K562 (cell line): ENCODE measurements around the gene RHOA. TPM values are rescaled to one million over a fixed set of nuclear protein-coding genes. Genes with fewer than 3 reads are reported as not detected.

Source experiments
- ATAC-seq: fragments of 200-7000 bp; cut with Tn5 transposase; 3 replicates; pipeline ENCODE4 v1.9.1; 2020; ENCODE audit warnings: moderate library complexity
- BruUV-seq: library from RNA; stranded (reverse); fragments of 400-500 nt; replicated peaks from 2 replicates; lab custom pipeline; 2021; lab: Mats Ljungman, UMichigan
- CTCF ChIA-PET: fragments of 300-600 bp; formaldehyde crosslinking; extraction: SDS; loops from one replicate; lab custom pipeline; 2021; ENCODE audit warnings: low intra/inter-chr PET ratio; lab: Yijun Ruan, JAX
- POLR2A ChIA-PET: fragments of 300-600, 350-650 bp; sonication (Branson Sonifier 250); formaldehyde crosslinking; extraction: SDS; loops from one replicate; lab custom pipeline; 2021; ENCODE audit warnings: antibody characterized with exemption, inconsistent platforms; lab: Yijun Ruan, JAX
- DNase-seq, 4 experiments: peaks; one replicate each; pipeline versions ENCODE4 v3.0.0 to v3.0.0-alpha.2; 2011 to 2018; ENCODE audit warnings: low spot score in 3 of 4, mixed read lengths in 3 of 4; ENCODE audit errors: extremely low read depth in 1 of 4
- FAIRE-seq: peaks from 2 replicates; lab custom pipeline; 2011; peaks lifted over from hg19 to GRCh38; lab: Jason Lieb, UNC
- H2AFZ ChIP-seq: 2 replicates; pipeline ENCODE4 v1.6.0; 2011; ENCODE audit warnings: low read depth, low read length, control low read depth, inconsistent platforms
- H3K27ac ChIP-seq: fragments of 200-600 bp; 3 replicates; pipeline ENCODE4 v1.8.0; 2011; ENCODE audit warnings: low read depth, mild to moderate bottlenecking, control low read depth, inconsistent platforms, low read length, moderate library complexity, mixed read lengths; ENCODE audit errors: extremely low read depth
- H3K27me3 ChIP-seq, 2 experiments: fragments of 300-600 bp in 1 of 2; 2 replicates in 1 of 2; 3 replicates in 1 of 2; pipeline versions ENCODE4 v1.6.0 to v1.8.0; 2011; ENCODE audit warnings: inconsistent platforms in 2 of 2, low read length in 2 of 2, mild to moderate bottlenecking in 1 of 2, mixed read lengths in 1 of 2, moderate library complexity in 1 of 2; ENCODE audit not compliant: control insufficient read depth in 2 of 2, insufficient read depth in 2 of 2
- H3K36me3 ChIP-seq: fragments of 300-600 bp; 3 replicates; pipeline ENCODE4 v1.8.0; 2011; ENCODE audit warnings: mild to moderate bottlenecking, low read length, inconsistent platforms; ENCODE audit not compliant: control insufficient read depth, insufficient read depth
- H3K4me1 ChIP-seq, 2 experiments: fragments of 200-600 bp in 1 of 2; replicated peaks in 1 of 2; 2 replicates in 1 of 2; 3 replicates in 1 of 2; pipeline versions ENCODE4 v1.5.1 to v1.8.0; 2011; ENCODE audit warnings: inconsistent platforms in 2 of 2, low read length in 2 of 2, mild to moderate bottlenecking in 1 of 2, mixed read lengths in 1 of 2, moderate library complexity in 1 of 2; ENCODE audit not compliant: control insufficient read depth in 2 of 2, insufficient read depth in 2 of 2
- H3K4me2 ChIP-seq: 2 replicates; pipeline ENCODE4 v1.6.1; 2011; ENCODE audit warnings: low read length, control low read depth, inconsistent platforms, mixed read lengths; ENCODE audit not compliant: insufficient read depth
- H3K4me3 ChIP-seq: fragments of 200-600 bp; sonication (generic), shearing (Covaris generic); 2 replicates; pipeline ENCODE4 v1.5.1; 2016; ENCODE audit warnings: control low read depth, inconsistent platforms
- H3K79me2 ChIP-seq: fragments of 200-600 bp; 3 replicates; pipeline ENCODE4 v1.8.0; 2011; ENCODE audit warnings: low read length, inconsistent platforms; ENCODE audit not compliant: control insufficient read depth, insufficient read depth
- H3K9ac ChIP-seq, 2 experiments: 2 replicates each; pipeline versions ENCODE4 v1.6.0 to v1.6.1; 2011; ENCODE audit warnings: low read depth in 2 of 2, low read length in 2 of 2, control low read depth in 1 of 2, inconsistent platforms in 1 of 2, mild to moderate bottlenecking in 1 of 2, mixed read lengths in 1 of 2; ENCODE audit not compliant: insufficient read depth in 1 of 2
- H3K9me1 ChIP-seq: one replicate; pipeline ENCODE4 v1.6.0; 2011; ENCODE audit warnings: inconsistent platforms, mild to moderate bottlenecking, low read length, moderate library complexity; ENCODE audit not compliant: control insufficient read depth, insufficient read depth
- H3K9me3 ChIP-seq: replicated peaks from 2 replicates; pipeline ENCODE4 v1.5.1; 2011; ENCODE audit warnings: low read depth, low read length, inconsistent platforms; ENCODE audit not compliant: control insufficient read depth, insufficient read depth
- H4K20me1 ChIP-seq: replicated peaks from 2 replicates; pipeline ENCODE4 v1.6.1; 2011; ENCODE audit warnings: low read length, inconsistent platforms, mixed read lengths; ENCODE audit not compliant: control insufficient read depth, insufficient read depth
- ARHGAP35 ChIP-seq: fragments of 450-650 bp; IDR thresholded peaks from 2 replicates; pipeline ENCODE4 v1.6.1; 2018; ENCODE audit not compliant: partially characterized antibody
- HNRNPH1 ChIP-seq: fragments of 200-400 bp; formaldehyde crosslinking; optimal IDR thresholded peaks from 2 replicates; pipeline ENCODE3; 2017; ENCODE audit warnings: low read depth, mild to moderate bottlenecking, low read length, moderate library complexity
- ZNF146 ChIP-seq: IDR thresholded peaks from one replicate; pipeline ENCODE4 v1.6.1; 2018; ENCODE audit warnings: missing compliant biosample characterization; ENCODE audit not compliant: unreplicated experiment
- ZNF398 ChIP-seq: fragments of 250-450 bp; sonication (Bioruptor Pico); IDR thresholded peaks from 2 replicates; pipeline ENCODE4 v1.8.0; 2021; ENCODE audit warnings: moderate library complexity, mild to moderate bottlenecking, inconsistent platforms
- WGBS: fragments of 100-300 bp; shearing (Covaris generic); methylation state at CpG from one replicate; pipeline ENCODE4 v1.1.6; 2016; ENCODE audit warnings: low coverage, mixed read lengths; ENCODE audit not compliant: insufficient coverage; ENCODE audit errors: missing lambda C conversion rate; 5-methylcytosine and 5-hydroxymethylcytosine counted together
- in situ Hi-C: fragments of 300-500 bp; cut with MboI; formaldehyde crosslinking; loops from 4 replicates; pipeline ENCODE4 v1.15.0; 2018; ENCODE audit warnings: inconsistent platforms, mixed read lengths
- intact Hi-C: fragments of 100-400 bp; cut with micrococcal nuclease; formaldehyde crosslinking; loops from 2 replicates; pipeline ENCODE4 v1.14.2; 2022
- polyA plus RNA-seq, 8 experiments: library from polyadenylated mRNA; depleted of rRNA in 4 of 8; stranded (reverse) in 5 of 8; unstranded in 3 of 8; fragments of >200 nt; fragmentation: Nextera tagmentation in 2 of 8; fragmentation: Illumina TruSeq in 1 of 8; extraction: Ambion mirVana in 2 of 8; extraction: Trizol in 1 of 8; gene quantifications; 2 replicates each; pipeline versions ENCODE4 v1.2.1 to v1.2.3, GENCODE V29; 2011 to 2014; ENCODE audit warnings: inconsistent platforms in 1 of 8, missing spikeins in 1 of 8
- total RNA-seq, 7 experiments: library from RNA; depleted of rRNA in 6 of 7; stranded (reverse); fragments of >200 nt in 6 of 7; fragmentation: Illumina TruSeq in 2 of 7; extraction: Trizol in 2 of 7; gene quantifications; 2 replicates each; pipeline versions ENCODE4 v1.2.1 to v1.2.3, GENCODE V29; 2011 to 2021; ENCODE audit warnings: low replicate concordance in 1 of 7
- TF ChIP-seq, protein P1 (sequence below): fragments of 250-450 bp; sonication (Bioruptor Pico); IDR thresholded peaks from 2 replicates; pipeline ENCODE4 v1.5.0; 2020; ENCODE audit warnings: mild to moderate bottlenecking, borderline replicate concordance
- TF ChIP-seq, protein P2 (sequence below): sonication (generic); formaldehyde crosslinking; IDR thresholded peaks from 2 replicates; pipeline ENCODE4 v1.8.1; 2022; ENCODE audit warnings: missing genetic modification reagents

The RHOA gene
- total and polyA plus RNA-seq, 9 of the 15 experiments (the other 6 are each of a cell fraction or from before 2014, with no cell fraction given), result 136 to 540 (median 236) TPM

DNA sequence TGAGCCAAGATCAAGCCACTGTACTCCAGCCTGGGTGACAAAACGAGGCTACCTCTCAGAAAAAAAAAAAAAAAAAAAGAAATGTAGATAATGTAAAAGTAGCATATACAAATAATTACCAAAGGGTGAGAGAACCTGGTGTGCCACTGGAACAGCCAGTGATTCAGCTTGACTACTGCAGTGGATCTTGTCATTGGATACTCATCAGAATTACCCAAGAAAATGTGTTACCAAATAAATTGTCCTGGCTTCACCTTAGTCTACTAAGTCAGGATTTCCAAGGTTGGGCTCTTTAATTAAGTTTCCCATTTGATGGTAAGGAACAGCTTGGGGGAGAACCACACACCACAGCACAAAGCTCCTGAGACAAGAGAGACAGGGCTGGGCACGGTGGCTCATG is 15.8 kb upstream of the RHOA start:
- Histone ChIP-seq H3K9me1 (no peaks in the 10 kb centered on the region), H3K36me3 (no peaks in the 10 kb centered on the region), H4K20me1 (no peaks in the 10 kb centered on the region), H3K79me2 (no peaks in the 10 kb centered on the region), H3K4me2 (no peak overlapping the region), H3K9me3 (no peaks in the 10 kb centered on the region), H3K4me1 (peaks cover 0 to 21% of the 10 kb centered on the region in 2 experiments; a peak in 3 of 5 replicates), H3K9ac (no peak overlapping the region), H3K27me3 (no peaks in the 10 kb centered on the region), H3K27ac (no peak overlapping the region), H3K4me3 (no peak overlapping the region), H2AFZ (no peak overlapping the region)
- BruUV-seq, result no TSS peak
- POLR2A ChIA-PET, result interaction anchor here (2.1 kb wide), 1 partner anchor 13 kb away, joined by 8 read pairs; no protein-coding TSS in a partner anchor
- CTCF ChIA-PET, result no interaction called here
- in situ Hi-C loops (loop anchor here (25.0 kb wide), 1 partner anchor 265 kb away; the partner anchor contains the start of genes CCDC71 and KLHDC8B), intact Hi-C loops (loop anchor here (5.0 kb wide), 1 partner anchor 85 kb away; the partner anchor contains the start of gene USP4)
- ATAC-seq (no peak), FAIRE-seq (no peak), DNase-seq (no peak)
- WGBS, result no CpG with 5 or more reads among the region's 2 CpGs
- TF ChIP-seq, protein P1, sequence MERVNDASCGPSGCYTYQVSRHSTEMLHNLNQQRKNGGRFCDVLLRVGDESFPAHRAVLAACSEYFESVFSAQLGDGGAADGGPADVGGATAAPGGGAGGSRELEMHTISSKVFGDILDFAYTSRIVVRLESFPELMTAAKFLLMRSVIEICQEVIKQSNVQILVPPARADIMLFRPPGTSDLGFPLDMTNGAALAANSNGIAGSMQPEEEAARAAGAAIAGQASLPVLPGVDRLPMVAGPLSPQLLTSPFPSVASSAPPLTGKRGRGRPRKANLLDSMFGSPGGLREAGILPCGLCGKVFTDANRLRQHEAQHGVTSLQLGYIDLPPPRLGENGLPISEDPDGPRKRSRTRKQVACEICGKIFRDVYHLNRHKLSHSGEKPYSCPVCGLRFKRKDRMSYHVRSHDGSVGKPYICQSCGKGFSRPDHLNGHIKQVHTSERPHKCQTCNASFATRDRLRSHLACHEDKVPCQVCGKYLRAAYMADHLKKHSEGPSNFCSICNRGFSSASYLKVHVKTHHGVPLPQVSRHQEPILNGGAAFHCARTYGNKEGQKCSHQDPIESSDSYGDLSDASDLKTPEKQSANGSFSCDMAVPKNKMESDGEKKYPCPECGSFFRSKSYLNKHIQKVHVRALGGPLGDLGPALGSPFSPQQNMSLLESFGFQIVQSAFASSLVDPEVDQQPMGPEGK, result no peak
- TF ChIP-seq HNRNPH1 (no peak), ZNF398 (no peak), ARHGAP35 (no peak), ZNF146 (no peak)
- TF ChIP-seq, protein P2, sequence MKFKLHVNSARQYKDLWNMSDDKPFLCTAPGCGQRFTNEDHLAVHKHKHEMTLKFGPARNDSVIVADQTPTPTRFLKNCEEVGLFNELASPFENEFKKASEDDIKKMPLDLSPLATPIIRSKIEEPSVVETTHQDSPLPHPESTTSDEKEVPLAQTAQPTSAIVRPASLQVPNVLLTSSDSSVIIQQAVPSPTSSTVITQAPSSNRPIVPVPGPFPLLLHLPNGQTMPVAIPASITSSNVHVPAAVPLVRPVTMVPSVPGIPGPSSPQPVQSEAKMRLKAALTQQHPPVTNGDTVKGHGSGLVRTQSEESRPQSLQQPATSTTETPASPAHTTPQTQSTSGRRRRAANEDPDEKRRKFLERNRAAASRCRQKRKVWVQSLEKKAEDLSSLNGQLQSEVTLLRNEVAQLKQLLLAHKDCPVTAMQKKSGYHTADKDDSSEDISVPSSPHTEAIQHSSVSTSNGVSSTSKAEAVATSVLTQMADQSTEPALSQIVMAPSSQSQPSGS, result no peak
